Brain pericyte (primary cell): Measurements from ENCODE around the gene CACNA1D.
"Not testable (repeated sequence)": the region's sequence is repeated elsewhere in the genome, so short reads cannot be mapped to it uniquely, and the experiment has no call there.

Experiments used
- DNase-seq: peaks from one replicate; pipeline ENCODE4 v3.0.0-alpha.2; 2012; ENCODE audit warnings: low read depth, low spot score

Gene CACNA1D

GRCh38 chr3:53616971-53617892 is 122.8 kb downstream of the CACNA1D start:
- no peak for DNase-seq

- no peak for DNase-seq
Measured at GRCh38 chr3:53617893-53618523, 123.6 kb downstream of the CACNA1D start.

DNA sequence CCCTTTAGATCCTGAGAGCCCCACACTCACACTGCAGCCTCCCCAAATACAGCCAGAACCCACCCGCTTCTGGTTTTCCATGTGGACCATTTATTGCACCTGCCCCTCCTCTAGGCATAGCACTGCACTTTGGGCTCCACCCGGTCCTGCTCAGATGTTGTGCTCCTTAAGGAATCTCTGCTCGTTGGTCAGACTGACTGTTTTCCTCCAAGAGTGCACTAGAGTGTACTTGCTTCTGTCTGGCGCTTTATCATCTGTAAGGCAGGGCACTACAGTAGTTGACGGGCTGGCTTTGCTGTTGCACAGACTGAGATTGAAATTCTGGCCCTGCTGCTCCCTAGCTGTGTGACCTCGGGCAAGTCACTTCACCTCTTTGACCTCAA is 124.1 kb downstream of the CACNA1D start:
- DNase-seq, result no peak

- DNase-seq, result no peak
Measured at GRCh38 chr3:53618936-53619335, 124.5 kb downstream of the CACNA1D start.

DNA sequence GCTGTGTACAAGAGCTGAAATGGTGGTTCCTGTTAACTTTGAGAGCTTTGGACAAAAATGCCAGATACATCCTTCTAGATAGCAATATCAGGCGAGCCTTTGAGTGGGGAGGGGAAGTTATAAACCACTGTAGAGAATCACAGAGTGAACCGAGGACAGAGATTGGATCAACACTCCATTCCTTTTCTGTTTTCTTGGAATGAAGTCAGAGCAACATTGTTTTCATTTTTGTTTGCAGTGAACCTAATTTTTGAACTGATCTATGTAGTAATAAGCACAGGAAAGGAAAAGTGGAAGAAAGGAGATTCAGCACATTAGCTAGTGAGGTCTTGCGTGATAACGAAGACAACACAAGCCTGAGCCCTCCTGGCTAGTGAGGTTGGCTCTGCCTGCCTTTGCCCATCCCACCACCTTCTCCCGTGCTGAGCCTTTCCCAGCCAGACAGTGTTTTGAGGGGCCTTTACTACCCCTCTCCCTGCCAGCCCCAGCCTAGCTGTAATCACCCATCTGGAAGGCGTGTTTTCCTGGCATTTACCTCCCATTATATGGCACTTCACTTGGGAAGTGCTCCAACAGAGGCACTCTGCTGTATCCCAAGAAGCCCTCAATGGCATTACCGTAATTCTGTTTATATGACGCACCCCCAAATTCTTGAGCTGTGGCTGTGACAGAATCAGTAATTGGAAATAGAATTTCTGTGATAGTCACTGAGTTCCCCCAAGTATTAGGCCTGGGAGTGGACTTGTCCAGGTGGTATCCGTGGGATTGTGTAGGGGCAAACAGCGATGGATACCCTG is 129.8 kb downstream of the CACNA1D start:
- DNase-seq, result no peak

DNA sequence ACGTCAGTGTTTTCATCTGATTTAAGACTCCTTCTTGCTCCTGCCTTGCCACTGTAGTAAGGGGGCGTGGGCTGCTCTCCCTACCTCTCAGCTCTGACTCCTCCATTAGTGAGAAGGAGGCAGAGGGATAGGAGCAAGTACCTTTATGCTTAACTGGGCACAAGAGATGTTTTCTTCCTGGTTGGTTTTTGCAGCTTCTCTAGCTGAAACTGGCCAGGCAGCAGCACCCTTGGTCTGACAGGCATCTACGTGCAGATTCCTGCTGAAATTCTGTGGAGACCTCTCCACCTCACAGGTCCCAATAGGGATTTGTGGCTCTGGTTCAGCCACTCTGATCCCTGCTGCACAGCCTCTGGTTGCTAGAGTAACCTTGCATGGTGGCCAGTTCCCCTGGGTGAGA is 132.5 kb downstream of the CACNA1D start:
- no peak for DNase-seq

- DNase-seq, result no peak
Measured at GRCh38 chr3:53628536-53629401, 134.4 kb downstream of the CACNA1D start.

DNA sequence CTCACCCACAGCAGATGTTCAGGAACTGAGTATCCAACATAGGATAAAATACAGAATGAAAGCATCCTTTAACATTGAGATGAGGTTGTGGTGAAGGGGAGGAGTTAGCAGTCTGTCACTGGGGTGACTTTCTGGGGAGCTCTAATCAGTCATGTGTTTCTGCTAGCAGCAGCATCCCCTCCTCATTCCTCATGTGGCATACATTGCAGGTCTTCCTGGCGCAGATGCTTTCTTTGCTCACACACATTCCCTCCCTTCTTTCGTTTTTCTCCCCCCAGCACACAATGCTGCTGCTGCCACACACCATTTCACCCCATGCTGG is 135.0 kb downstream of the CACNA1D start:
- no peak for DNase-seq

- no peak for DNase-seq
Measured at GRCh38 chr3:53630547-53630946, 136.1 kb downstream of the CACNA1D start.

DNA sequence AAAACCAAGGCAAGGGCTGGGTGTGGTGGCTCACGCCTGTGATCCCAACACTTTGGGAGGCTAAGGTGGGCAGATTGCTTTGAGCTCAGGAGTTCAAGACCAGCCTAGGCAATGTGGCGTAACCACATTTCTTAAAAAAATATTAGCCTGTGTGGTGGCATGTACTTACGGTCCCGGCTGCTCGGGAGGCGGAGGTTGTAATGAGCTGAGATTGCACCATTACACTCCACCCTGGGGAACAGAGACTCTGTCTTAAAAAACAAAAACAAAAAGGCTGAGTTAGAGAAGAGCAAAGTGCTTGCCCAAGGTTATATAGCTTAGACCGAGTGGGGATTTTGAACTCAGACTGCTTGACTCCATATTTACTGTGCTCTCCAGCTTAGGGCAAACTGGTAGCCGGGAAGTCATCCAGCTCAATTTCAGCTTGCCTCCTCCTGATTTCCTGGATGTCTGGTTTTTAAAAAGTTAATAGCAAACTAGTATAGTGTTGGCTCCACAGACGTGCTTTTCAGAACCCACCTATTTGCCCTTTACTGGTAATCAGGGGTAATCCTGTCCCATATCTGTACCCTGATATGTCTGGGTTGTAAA is 138.9 kb downstream of the CACNA1D start:
- no peak for DNase-seq

- DNase-seq, result no peak
Measured at GRCh38 chr3:53635041-53635440, 140.6 kb downstream of the CACNA1D start.

DNA sequence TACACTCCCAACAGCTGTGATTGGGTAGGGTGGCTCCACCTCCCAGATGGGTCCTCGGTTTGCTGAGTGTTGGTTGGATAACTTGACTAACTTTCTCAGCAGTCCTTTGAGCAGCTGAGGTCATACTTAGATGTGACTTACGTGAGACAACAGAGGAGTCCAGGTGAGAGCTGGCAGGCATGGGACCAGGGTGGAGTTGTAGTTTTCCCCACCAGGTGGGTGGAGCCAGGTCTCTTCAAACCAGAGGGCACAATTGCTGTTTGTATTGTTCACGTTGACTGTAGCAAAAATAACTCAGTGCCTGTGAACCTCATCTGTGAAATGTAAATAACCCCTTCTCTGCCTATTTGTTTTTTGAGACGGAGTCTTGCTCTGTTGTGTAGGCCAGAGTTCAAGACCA is 144.4 kb downstream of the CACNA1D start:
- not testable (repeated sequence) for DNase-seq

DNA sequence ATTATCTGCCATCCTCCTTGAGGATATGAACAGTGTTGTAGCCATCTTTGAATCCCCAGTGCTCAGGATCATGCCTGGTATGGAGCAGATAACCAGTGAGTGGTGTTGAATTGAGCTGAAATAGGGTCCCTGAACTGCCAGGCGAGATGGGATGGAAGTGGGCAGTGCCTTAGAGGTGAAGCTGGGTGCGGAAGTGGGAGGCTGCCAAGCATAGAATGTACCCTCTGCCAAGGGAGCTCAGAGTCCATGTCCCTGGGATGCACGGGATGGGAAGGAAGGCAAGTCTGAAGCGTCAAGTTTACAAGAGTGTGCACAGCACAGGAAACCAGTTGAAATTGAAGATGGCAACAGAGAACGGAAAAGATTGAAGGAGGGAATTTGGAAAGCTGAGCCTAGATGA is 147.0 kb downstream of the CACNA1D start:
- no peak for DNase-seq

DNA sequence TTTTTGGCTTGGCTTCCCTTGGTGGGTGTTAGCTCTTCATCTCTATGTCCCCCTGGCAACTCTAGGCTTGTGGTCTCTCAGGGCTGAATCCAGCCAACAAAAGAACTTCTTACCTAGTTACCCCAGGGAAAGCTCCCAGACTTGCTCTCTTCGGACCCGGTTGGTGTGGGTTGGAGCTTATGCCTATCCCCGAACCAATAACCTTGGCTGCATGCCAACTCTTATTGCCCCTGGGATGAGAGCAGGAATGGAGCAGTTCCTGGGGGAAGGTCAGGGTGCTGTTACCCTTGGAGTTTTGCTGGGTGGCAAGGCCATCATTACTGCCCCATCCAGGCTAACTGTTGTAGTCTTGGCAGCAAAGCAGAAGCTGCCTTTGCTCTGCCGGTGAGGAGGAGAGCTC is 147.8 kb downstream of the CACNA1D start:
- DNase-seq, result no peak

DNA sequence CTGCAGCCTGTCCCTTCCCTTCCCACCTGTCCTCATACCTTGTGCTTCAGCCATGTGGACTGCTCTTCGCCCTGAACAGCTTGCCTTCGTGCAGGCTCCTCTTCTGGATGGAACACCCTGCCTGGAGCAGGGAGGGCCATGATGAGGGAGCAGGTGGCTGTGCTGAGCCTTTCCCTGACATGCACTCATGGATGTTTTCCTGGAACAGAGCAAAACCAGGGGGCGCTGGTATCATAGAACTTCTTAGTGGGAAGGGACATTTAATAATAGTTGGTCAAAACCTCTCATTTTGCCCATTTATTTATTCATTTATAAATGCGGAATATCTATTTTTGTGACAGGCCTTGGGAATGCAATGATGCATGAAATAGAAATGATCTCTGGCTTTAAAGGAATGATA is 149.3 kb downstream of the CACNA1D start:
- no peak for DNase-seq

DNA sequence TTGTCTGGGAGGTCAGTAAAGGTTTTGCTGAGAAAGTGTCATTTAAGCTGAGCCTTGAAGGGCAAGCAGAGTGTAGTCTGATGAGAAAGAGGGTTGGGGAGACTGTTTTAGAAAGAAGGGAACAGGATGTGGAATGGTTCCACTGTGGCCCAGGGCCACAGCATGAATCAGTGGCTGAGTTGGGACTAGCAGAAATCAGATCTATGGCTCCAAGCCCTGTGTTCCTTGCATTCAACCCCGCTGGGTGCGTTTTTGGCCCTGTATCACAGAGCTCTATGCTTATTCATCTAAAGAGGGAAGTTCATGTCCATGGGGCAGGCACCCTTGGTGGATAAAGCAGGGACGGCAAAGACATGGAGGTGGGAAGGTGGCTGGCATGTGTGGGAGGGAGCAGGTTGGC is 151.3 kb downstream of the CACNA1D start:
- DNase-seq, result no peak

DNA sequence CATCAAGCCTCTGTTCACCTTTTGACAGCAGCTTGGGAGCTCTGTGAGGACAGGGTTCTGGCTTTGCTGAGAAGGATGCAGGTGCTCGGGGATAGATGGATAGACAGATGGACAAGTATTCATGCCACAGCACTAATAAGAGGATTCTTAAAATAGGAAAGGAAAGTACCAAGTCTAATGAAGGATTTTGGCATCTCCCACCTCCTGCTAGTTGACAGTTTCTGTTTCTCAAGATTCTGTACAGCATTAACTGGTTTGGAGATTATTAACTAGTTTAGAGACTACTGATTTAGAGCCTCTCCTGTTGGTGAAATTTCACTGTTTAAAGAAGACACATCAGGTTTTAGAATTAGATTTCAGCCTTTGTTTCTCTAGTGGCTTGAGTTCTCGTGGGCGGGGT is 152.3 kb downstream of the CACNA1D start:
- no peak for DNase-seq

GRCh38 chr3:53649816-53650215 is 155.4 kb downstream of the CACNA1D start:
- DNase-seq, result no peak

- DNase-seq, result no peak
Measured at GRCh38 chr3:53650424-53650823, 156.0 kb downstream of the CACNA1D start.

- DNase-seq, result no peak
Measured at GRCh38 chr3:53650928-53651661, 156.7 kb downstream of the CACNA1D start.
